ENCODE data around the gene SH2D1A.

DNA sequence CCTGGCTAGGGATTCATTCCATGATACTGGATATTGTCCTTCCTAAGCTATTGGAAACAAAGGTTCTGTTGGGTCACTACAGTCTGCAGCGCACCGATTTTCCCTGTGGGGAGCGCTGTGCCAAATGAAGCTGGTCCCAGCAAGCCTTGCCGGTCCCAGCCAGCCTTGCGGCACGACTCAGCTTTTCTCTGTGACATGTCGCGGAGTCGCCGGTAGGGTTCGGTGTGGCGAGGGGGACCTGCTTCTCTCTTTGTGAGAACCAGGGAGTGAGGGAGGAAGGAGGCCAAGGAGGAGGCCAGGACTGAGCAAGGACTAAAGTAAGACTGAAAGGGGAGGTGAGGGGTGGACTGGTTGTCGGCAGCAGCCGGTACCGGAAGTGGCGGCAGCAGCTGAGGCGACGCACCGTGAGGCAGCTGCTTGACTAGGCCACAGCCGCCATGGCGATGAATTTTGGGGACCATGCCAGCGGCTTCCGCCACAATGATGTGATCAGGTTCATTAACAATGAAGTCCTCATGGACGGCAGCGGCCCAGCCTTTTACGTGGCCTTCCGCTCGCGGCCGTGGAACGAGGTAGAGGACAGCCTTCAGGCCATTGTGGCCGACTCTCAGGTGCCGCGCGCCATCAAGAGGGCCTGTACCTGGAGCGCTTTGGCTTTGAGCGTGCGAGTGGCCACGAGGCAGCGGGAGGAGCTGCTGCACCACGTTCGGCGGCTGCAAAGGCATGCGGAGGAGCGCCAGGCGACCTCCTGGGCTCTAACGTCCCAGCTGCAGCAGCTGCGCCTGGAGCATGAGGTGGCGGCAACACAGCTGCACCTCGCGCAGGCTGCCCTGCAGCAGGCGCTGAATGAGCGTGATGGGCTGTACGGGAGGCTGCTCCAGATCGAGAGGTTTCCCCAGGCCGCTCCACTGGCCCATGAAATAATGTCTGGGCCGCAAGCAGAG is 13.6 kb upstream of the SH2D1A start, which contains the start of gene TEX13D:
- TF ChIP-seq POLR2A (IDR thresholded peaks at IDR 0.05; ENCODE audit: low read depth, low read length) (no peak), MAFK (IDR thresholded peaks at IDR 0.05; ENCODE audit: low read depth, low read length) (no peak)
- TF ChIP-seq, protein P1, sequence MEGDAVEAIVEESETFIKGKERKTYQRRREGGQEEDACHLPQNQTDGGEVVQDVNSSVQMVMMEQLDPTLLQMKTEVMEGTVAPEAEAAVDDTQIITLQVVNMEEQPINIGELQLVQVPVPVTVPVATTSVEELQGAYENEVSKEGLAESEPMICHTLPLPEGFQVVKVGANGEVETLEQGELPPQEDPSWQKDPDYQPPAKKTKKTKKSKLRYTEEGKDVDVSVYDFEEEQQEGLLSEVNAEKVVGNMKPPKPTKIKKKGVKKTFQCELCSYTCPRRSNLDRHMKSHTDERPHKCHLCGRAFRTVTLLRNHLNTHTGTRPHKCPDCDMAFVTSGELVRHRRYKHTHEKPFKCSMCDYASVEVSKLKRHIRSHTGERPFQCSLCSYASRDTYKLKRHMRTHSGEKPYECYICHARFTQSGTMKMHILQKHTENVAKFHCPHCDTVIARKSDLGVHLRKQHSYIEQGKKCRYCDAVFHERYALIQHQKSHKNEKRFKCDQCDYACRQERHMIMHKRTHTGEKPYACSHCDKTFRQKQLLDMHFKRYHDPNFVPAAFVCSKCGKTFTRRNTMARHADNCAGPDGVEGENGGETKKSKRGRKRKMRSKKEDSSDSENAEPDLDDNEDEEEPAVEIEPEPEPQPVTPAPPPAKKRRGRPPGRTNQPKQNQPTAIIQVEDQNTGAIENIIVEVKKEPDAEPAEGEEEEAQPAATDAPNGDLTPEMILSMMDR (conservative IDR thresholded peaks at IDR 0.05; ENCODE audit: low read depth, low read length) = no peak
